NCI-H1694 (cell line): ENCODE data around the gene FAM168A.

Experiments
- DNase-seq: peaks from one replicate; lab custom pipeline; 2025; lab: John Stamatoyannopoulos, UW

FAM168A gene

GRCh38 chr11:73426219-73426850 is 171.6 kb downstream of the FAM168A start:
- DNase-seq = no peak

GRCh38 chr11:73425108-73425507 is 172.8 kb downstream of the FAM168A start:
- DNase-seq = no peak

GRCh38 chr11:73423506-73423905 is 174.4 kb downstream of the FAM168A start:
- no peak for DNase-seq

GRCh38 chr11:73422886-73423285 is 175.0 kb downstream of the FAM168A start:
- no peak for DNase-seq

- DNase-seq = no peak
Observed at GRCh38 chr11:73420136-73420535, 177.8 kb downstream of the FAM168A start.

- DNase-seq = no peak
Observed at GRCh38 chr11:73416786-73417185, 181.1 kb downstream of the FAM168A start.

- DNase-seq = no peak
Observed at GRCh38 chr11:73415854-73416615, 181.9 kb downstream of the FAM168A start.

GRCh38 chr11:73414977-73415651 is 182.8 kb downstream of the FAM168A start:
- no peak for DNase-seq

GRCh38 chr11:73413256-73413655 is 184.7 kb downstream of the FAM168A start:
- DNase-seq = no peak

GRCh38 chr11:73412308-73412707 is 185.6 kb downstream of the FAM168A start:
- DNase-seq = no peak

- DNase-seq = no peak
Observed at GRCh38 chr11:73411031-73411430, 186.9 kb downstream of the FAM168A start.

- no peak for DNase-seq
Observed at GRCh38 chr11:73410627-73411026, 187.3 kb downstream of the FAM168A start.

- no peak for DNase-seq
Observed at GRCh38 chr11:73409431-73409830, 188.5 kb downstream of the FAM168A start.

GRCh38 chr11:73406619-73407018 is 191.3 kb downstream of the FAM168A start:
- no peak for DNase-seq

- no peak for DNase-seq
Observed at GRCh38 chr11:73406131-73406530, 191.8 kb downstream of the FAM168A start.

- no peak for DNase-seq
Observed at GRCh38 chr11:73405146-73405510, 192.8 kb downstream of the FAM168A start.

- DNase-seq = no peak
Observed at GRCh38 chr11:73404506-73405145, 193.3 kb downstream of the FAM168A start.

- DNase-seq = no peak
Observed at GRCh38 chr11:73404048-73404447, 193.9 kb downstream of the FAM168A start.

GRCh38 chr11:73403541-73403940 is 194.4 kb downstream of the FAM168A start:
- no peak for DNase-seq

GRCh38 chr11:73402834-73403185 is 195.1 kb downstream of the FAM168A start:
- no peak for DNase-seq

- DNase-seq = no peak
Observed at GRCh38 chr11:73401924-73402833, 195.7 kb downstream of the FAM168A start.
